GM12878 (cell line): ENCODE data around the gene ADPRM. TPM values are rescaled to one million over a fixed set of nuclear protein-coding genes. Genes with fewer than 3 reads are reported as not detected.

ENCODE experiments used
- ATAC-seq: fragments of 200-7000 bp; cut with Tn5 transposase; 3 replicates; pipeline ENCODE4 v1.9.1; 2020; ENCODE audit warnings: mild to moderate bottlenecking, moderate library complexity
- BruUV-seq: library from RNA; stranded (reverse); fragments of 400-500 nt; replicated peaks from 2 replicates; lab custom pipeline; 2021; lab: Mats Ljungman, UMichigan
- CTCF ChIA-PET: fragments of 300-600 bp; sonication (Branson Sonifier 250); formaldehyde crosslinking; extraction: SDS; loops from one replicate; lab custom pipeline; 2021; ENCODE audit warnings: inconsistent platforms; lab: Yijun Ruan, JAX
- POLR2A ChIA-PET: fragments of 350-600 bp; formaldehyde crosslinking; extraction: SDS; loops from one replicate; lab custom pipeline; 2021; ENCODE audit warnings: inconsistent platforms; lab: Charles Lee
- RAD21 ChIA-PET: fragments of 300-600 bp; sonication (Branson Sonifier 250); formaldehyde crosslinking; loops from one replicate; lab custom pipeline; 2023; ENCODE audit warnings: antibody characterized with exemption; ENCODE audit not compliant: unreplicated experiment; lab: Charles Lee
- SMC1A ChIA-PET: fragments of 300-600 bp; sonication (Branson Sonifier 250); formaldehyde crosslinking; loops from one replicate; lab custom pipeline; 2023; ENCODE audit not compliant: unreplicated experiment, uncharacterized antibody; lab: Charles Lee
- DNase-seq: peaks from one replicate; pipeline ENCODE4 v3.0.0-alpha.2; 2011; ENCODE audit warnings: low read depth, low spot score
- FAIRE-seq: peaks from 3 replicates; lab custom pipeline; 2011; peaks lifted over from hg19 to GRCh38; lab: Jason Lieb, UNC
- H2AFZ ChIP-seq: 2 replicates; pipeline ENCODE4 v1.6.0; 2011; ENCODE audit warnings: low read depth, low read length, control low read depth; ENCODE audit not compliant: control insufficient read depth
- H3K27ac ChIP-seq: 2 replicates; pipeline ENCODE4 v1.5.1; 2011; ENCODE audit warnings: control low read depth; ENCODE audit not compliant: control insufficient read depth, insufficient read depth
- H3K27me3 ChIP-seq, 2 experiments: replicated peaks in 1 of 2; 2 replicates each; pipeline versions ENCODE4 v1.6.0 to v1.6.1; 2011; ENCODE audit warnings: low read length in 1 of 2; ENCODE audit not compliant: control insufficient read depth in 2 of 2, insufficient read depth in 2 of 2
- H3K36me3 ChIP-seq, 2 experiments: 2 replicates each; pipeline ENCODE4 v1.5.1; 2011; ENCODE audit warnings: low read length in 1 of 2; ENCODE audit not compliant: control insufficient read depth in 2 of 2, insufficient read depth in 2 of 2
- H3K4me1 ChIP-seq: 2 replicates; pipeline ENCODE4 v1.6.1; 2011; ENCODE audit warnings: mild to moderate bottlenecking, low read length, moderate library complexity, mixed read lengths; ENCODE audit not compliant: control insufficient read depth, insufficient read depth
- H3K4me2 ChIP-seq: 2 replicates; pipeline ENCODE4 v1.6.0; 2011; ENCODE audit warnings: control low read depth; ENCODE audit not compliant: control insufficient read depth, insufficient read depth
- H3K4me3 ChIP-seq: fragments of 200-600 bp; sonication (generic); 2 replicates; pipeline ENCODE4 v1.5.1; 2016
- H3K79me2 ChIP-seq: 2 replicates; pipeline ENCODE4 v1.6.0; 2011; ENCODE audit warnings: low read length; ENCODE audit not compliant: control insufficient read depth, insufficient read depth
- H3K9ac ChIP-seq: 2 replicates; pipeline ENCODE4 v1.8.0; 2011; ENCODE audit warnings: low read length, control low read depth, mixed read lengths; ENCODE audit not compliant: control insufficient read depth, insufficient read depth
- H3K9me3 ChIP-seq: replicated peaks from 3 replicates; pipeline ENCODE4 v1.5.1; 2011; ENCODE audit warnings: mild to moderate bottlenecking, low read length; ENCODE audit not compliant: control insufficient read depth, insufficient read depth
- H4K20me1 ChIP-seq: 2 replicates; pipeline ENCODE4 v1.6.0; 2011; ENCODE audit not compliant: control insufficient read depth, insufficient read depth
- ATF3 ChIP-seq: IDR thresholded peaks from 2 replicates; pipeline ENCODE4 v1.6.1; 2011; ENCODE audit warnings: low read depth, mild to moderate bottlenecking, low read length, moderate library complexity, borderline replicate concordance; ENCODE audit errors: extremely low read depth
- BMI1 ChIP-seq: fragments of 450-650 bp; IDR thresholded peaks from 2 replicates; pipeline ENCODE4 v1.6.1; 2016; ENCODE audit warnings: mild to moderate bottlenecking, moderate library complexity, borderline replicate concordance
- E2F4 ChIP-seq: IDR thresholded peaks from 2 replicates; pipeline ENCODE4 v1.6.1; 2012; ENCODE audit warnings: low read depth, low read length, improper control_type of control experiment
- HDGF ChIP-seq: fragments of 450-650 bp; IDR thresholded peaks from 2 replicates; pipeline ENCODE4 v1.6.1; 2016; ENCODE audit warnings: antibody characterized with exemption
- PKNOX1 ChIP-seq: fragments of 450-650 bp; IDR thresholded peaks from 2 replicates; pipeline ENCODE4 v1.6.1; 2016; ENCODE audit warnings: mild to moderate bottlenecking
- WGBS: methylation state at CpG from one replicate; pipeline ENCODE4 v1.1.6; 2016; ENCODE audit warnings: low lambda C conversion rate; ENCODE audit not compliant: insufficient replicate concordance, insufficient coverage; ENCODE audit errors: missing lambda C conversion rate; 5-methylcytosine and 5-hydroxymethylcytosine counted together
- in situ Hi-C: fragments of 300-500 bp; cut with MboI; formaldehyde crosslinking; loops from 9 replicates; pipeline ENCODE4 v1.14.3; 2018; ENCODE audit warnings: mixed read lengths
- intact Hi-C: fragments of 100-400 bp; cut with micrococcal nuclease; formaldehyde crosslinking; loops from one replicate; pipeline ENCODE4 v1.14.2; 2022; ENCODE audit not compliant: unreplicated experiment
- polyA plus RNA-seq, 11 experiments: library from polyadenylated mRNA; depleted of rRNA in 4 of 11; unstranded in 6 of 11; stranded (reverse) in 5 of 11; fragments of >200 nt; fragmentation: Nextera tagmentation in 4 of 11; fragmentation: Illumina TruSeq in 1 of 11; extraction: Ambion mirVana in 4 of 11; extraction: Trizol in 1 of 11; gene quantifications; 1 replicate in 1 of 11; 2 replicates in 10 of 11; pipeline versions ENCODE4 v1.2.1 to v1.2.3, GENCODE V29; 2011 to 2016; ENCODE audit warnings: inconsistent platforms in 2 of 11, missing spikeins in 2 of 11, low read depth in 1 of 11
- total RNA-seq, 4 experiments: library from RNA; depleted of rRNA in 3 of 4; stranded (reverse); fragments of >200 nt in 3 of 4; fragmentation: Illumina TruSeq in 1 of 4; extraction: Trizol in 1 of 4; gene quantifications; 2 replicates each; pipeline versions ENCODE4 v1.2.1 to v1.2.3, GENCODE V29; 2013 to 2021

ADPRM gene
- total and polyA plus RNA-seq, 10 of the 15 experiments (the other 5 are each of a cell fraction or from before 2014, with no cell fraction given) = 7.1 to 18.4 (median 8.8) TPM

- no peaks in the 10 kb centered on the region for H3K4me1 ChIP-seq
- no peaks in the 10 kb centered on the region for H3K9me3 ChIP-seq
- FAIRE-seq (no peak), ATAC-seq (no peak), DNase-seq (no peak)
- POLR2A ChIA-PET = interaction anchor here (0.5 kb wide), 1 partner anchor 64 kb away, joined by 3 read pairs; no protein-coding TSS in a partner anchor
- intact Hi-C loops (loop anchor here (10.0 kb wide), 1 partner anchor 101 kb away; no protein-coding TSS in a partner anchor), in situ Hi-C loops (loop anchor here (5.0 kb wide), 1 partner anchor 111 kb away; no protein-coding TSS in a partner anchor)
- no TSS peak for BruUV-seq
- H3K36me3 ChIP-seq = no peaks in the 10 kb centered on the region
- RAD21 ChIA-PET = no interaction called here
- no peak overlapping the region for H3K27ac ChIP-seq
- H3K9ac ChIP-seq = no peak overlapping the region
- no peak for TF ChIP-seq PKNOX1
- no peak for TF ChIP-seq BMI1
- TF ChIP-seq HDGF = no peak
- TF ChIP-seq E2F4 = no peak
- no peak for TF ChIP-seq ATF3
- H4K20me1 ChIP-seq = no peaks in the 10 kb centered on the region
- CTCF ChIA-PET = interaction anchor here (1.8 to 2.0 kb wide), 2 partner anchors 14 to 109 kb away, joined by 12 to 16 read pairs; no protein-coding TSS in a partner anchor
- H3K79me2 ChIP-seq = no peaks in the 10 kb centered on the region
- H3K4me3 ChIP-seq = no peak overlapping the region
- SMC1A ChIA-PET = no interaction called here
- H2AFZ ChIP-seq = no peak overlapping the region
- no peaks in the 10 kb centered on the region; a peak in 1 of 4 replicates for H3K27me3 ChIP-seq
- H3K4me2 ChIP-seq = no peak overlapping the region
- 0% methylated on average over 3 of the region's 4 CpGs for WGBS
Measured at GRCh38 chr17:10735821-10736220, 38.4 kb downstream of the ADPRM start.
